Adrenal gland (tissue), 12 donors: ENCODE measurements around the gene PRKAR1B. TPM values are rescaled to one million over a fixed set of nuclear protein-coding genes. Genes with fewer than 3 reads are reported as not detected.

ENCODE experiments used
- DNase-seq, 7 donors: peaks; one replicate each; pipeline ENCODE4 v3.0.0-alpha.2; 2019 to 2020
- H3K27ac ChIP-seq, 5 donors: fragments of 200-600 bp; sonication (generic) in 4 of 5; 1 replicate in 3 of 5; 2 replicates in 2 of 5; pipeline versions ENCODE4 v1.5.1 to v1.8.0; 2016 to 2020; ENCODE audit warnings: mild to moderate bottlenecking in 1 of 5
- H3K27me3 ChIP-seq: fragments of 200-600 bp; 2 replicates; pipeline ENCODE4 v1.8.0; 2021
- H3K36me3 ChIP-seq, 2 donors: fragments of 200-600 bp; replicated peaks in 1 of 2; 1 replicate in 1 of 2; 2 replicates in 1 of 2; pipeline versions ENCODE4 v1.5.1 to v1.8.0; 2018 to 2022
- H3K4me1 ChIP-seq, 2 donors: fragments of 200-600 bp; replicated peaks in 1 of 2; 1 replicate in 1 of 2; 2 replicates in 1 of 2; pipeline versions ENCODE4 v1.5.1 to v1.8.0; 2018 to 2021
- H3K4me3 ChIP-seq, 4 donors: fragments of 200-600 bp; sonication (generic) in 3 of 4; one replicate each; pipeline ENCODE4 v1.5.1; 2016 to 2018
- H3K9me3 ChIP-seq, 3 donors: fragments of 200-600 bp; sonication (generic) in 1 of 3; replicated peaks in 1 of 3; 1 replicate in 2 of 3; 2 replicates in 1 of 3; pipeline versions ENCODE4 v1.5.1 to v1.8.0; 2016 to 2021
- CTCF ChIP-seq, 6 experiments: fragments of 450-650 bp in 4 of 6; fragments of 200-600 bp in 2 of 6; sonication (generic) in 1 of 6; IDR thresholded peaks; 1 replicate in 5 of 6; 2 replicates in 1 of 6; pipeline versions ENCODE4 v1.5.1 to v1.8.0; 2016 to 2021; ENCODE audit warnings: antibody characterized with exemption in 6 of 6, mild to moderate bottlenecking in 2 of 6, moderate library complexity in 1 of 6
- POLR2A ChIP-seq, 2 donors: fragments of 450-650 bp; IDR thresholded peaks; one replicate each; pipeline ENCODE4 v1.6.1; 2017; ENCODE audit warnings: antibody characterized with exemption in 2 of 2, mild to moderate bottlenecking in 2 of 2, moderate library complexity in 1 of 2
- WGBS, 4 donors: extraction: QIAGEN DNeasy Blood & Tissue Kit in 2 of 4; methylation state at CpG; one replicate each; pipeline versions ENCODE4 v1.1.5 to v1.1.7; 2013 to 2017; 5-methylcytosine and 5-hydroxymethylcytosine counted together
- intact Hi-C, 2 donors: fragments of 100-400 bp; cut with DNase I; formaldehyde crosslinking; loops; one replicate each; pipeline versions ENCODE4 v1.14.1 to v1.15.0; 2022 to 2023
- polyA plus RNA-seq, 3 donors: library from polyadenylated mRNA; stranded (reverse); fragments of 200-250 nt in 2 of 3; fragments of 350-450 nt in 1 of 3; fragmentation: Illumina TruSeq in 1 of 3; extraction: RNeasy Lipid Tissue Mini Kit (QIAGEN cat#74804) in 1 of 3; gene quantifications; one replicate each; pipeline ENCODE4 v1.2.3, GENCODE V29; 2013 to 2014
- total RNA-seq, 9 donors: library from RNA; depleted of rRNA in 4 of 9; stranded (reverse); fragments of >200 nt in 4 of 9; fragments of 120-200 nt in 1 of 9; fragmentation: NEBNext Ultra II Directional in 1 of 9; extraction: Animal tissue kit (Norgen Biotek cat#: 25700) in 1 of 9; gene quantifications; one replicate each; pipeline versions ENCODE4 v1.1.0 to v1.2.4, GENCODE V29; 2013 to 2023
- donor health status: healthy with polysubstance abuse.
- donor health status: Bipolar disorder and iron deficiency.
- donor health status: DM: yes; HTN: yes; CAD: no.
- donor health status: DM: no; HTN: no; CAD: no.
- donor health status: DM: no; HTN: no; CAD: no.
- donor health status: DM: yes; HTN: yes; CAD: no.

Gene PRKAR1B
- total and polyA plus RNA-seq, 12 donors, result 5.2 to 21.5 (median 11.7) TPM

GRCh38 chr7:716636-717035 lies 10.4 kb downstream of the PRKAR1B start:
- 78 to 87% (median 83%) methylated on average over 7 to 11 of the region's 11 CpGs for WGBS, 4 donors
- TF ChIP-seq POLR2A (IDR thresholded peaks at IDR 0.05), result no peak
- no peak for TF ChIP-seq CTCF (IDR thresholded peaks at IDR 0.05)
- H3K9me3 ChIP-seq, result no peaks in the 10 kb centered on the region
- H3K4me3 ChIP-seq, result no peak overlapping the region
- H3K4me1 ChIP-seq, result no peaks in the 10 kb centered on the region
- no peak for DNase-seq
- H3K27me3 ChIP-seq, result peaks cover 3% of the 10 kb centered on the region
- intact Hi-C loops, result no loop called here
- no peak overlapping the region for H3K27ac ChIP-seq
- no peaks in the 10 kb centered on the region for H3K36me3 ChIP-seq

GRCh38 chr7:716222-716621 lies 10.9 kb downstream of the PRKAR1B start:
- no peak for DNase-seq
- intact Hi-C loops, result no loop called here
- no peaks in the 10 kb centered on the region for H3K4me1 ChIP-seq

GRCh38 chr7:714251-714671 lies 12.8 kb downstream of the PRKAR1B start:
- intact Hi-C loops, result no loop called here
- no peak for DNase-seq
- Histone ChIP-seq H3K9me3 (no peaks in the 10 kb centered on the region), H3K4me3 (no peak overlapping the region), H3K27ac (no peak overlapping the region), H3K36me3 (no peaks in the 10 kb centered on the region), H3K4me1 (no peaks in the 10 kb centered on the region), H3K27me3 (peaks cover 3% of the 10 kb centered on the region)
- TF ChIP-seq CTCF (IDR thresholded peaks at IDR 0.05) (no peak), POLR2A (IDR thresholded peaks at IDR 0.05) (no peak)
- WGBS, 4 donors, result 88 to 95% (median 91%) methylated on average over 8 to 13 of the region's 13 CpGs

More at GRCh38 chr7:716222-716621, 10.9 kb downstream of the PRKAR1B start:
- H3K27ac ChIP-seq, result no peak overlapping the region
- H3K36me3 ChIP-seq, result no peaks in the 10 kb centered on the region
- 67 to 81% (median 71%) methylated on average over 10 of the region's 10 CpGs for WGBS, 4 donors
- H3K4me3 ChIP-seq, result no peak overlapping the region
- H3K9me3 ChIP-seq, result no peaks in the 10 kb centered on the region
- TF ChIP-seq CTCF (IDR thresholded peaks at IDR 0.05) (no peak), POLR2A (IDR thresholded peaks at IDR 0.05) (no peak)
- H3K27me3 ChIP-seq, result peaks cover 3% of the 10 kb centered on the region

- Histone ChIP-seq H3K36me3 (no peaks in the 10 kb centered on the region), H3K9me3 (no peaks in the 10 kb centered on the region), H3K4me3 (no peak overlapping the region), H3K27me3 (peaks cover 3% of the 10 kb centered on the region), H3K4me1 (no peaks in the 10 kb centered on the region), H3K27ac (no peak overlapping the region)
- no peak for TF ChIP-seq CTCF (IDR thresholded peaks at IDR 0.05)
- no peak for TF ChIP-seq POLR2A (IDR thresholded peaks at IDR 0.05)
- DNase-seq, result peak in 1 of 7 donors; percentile 41
- intact Hi-C loops, result no loop called here
- 88 to 94% (median 90%) methylated on average over 15 to 16 of the region's 16 CpGs for WGBS, 4 donors
These were observed 13.4 kb downstream of the PRKAR1B start for GRCh38 chr7:713488-714230.
